Epidermal melanocyte (primary cell): ENCODE data around the gene TEX14.
"Not testable (repeated sequence)": the region's sequence is repeated elsewhere in the genome, so short reads cannot be mapped to it uniquely, and the experiment has no call there.

Experiments used
- DNase-seq: peaks from one replicate; pipeline ENCODE4 v3.0.0; 2011; ENCODE audit warnings: low spot score; ENCODE audit not compliant: insufficient read length

TEX14 gene

DNA sequence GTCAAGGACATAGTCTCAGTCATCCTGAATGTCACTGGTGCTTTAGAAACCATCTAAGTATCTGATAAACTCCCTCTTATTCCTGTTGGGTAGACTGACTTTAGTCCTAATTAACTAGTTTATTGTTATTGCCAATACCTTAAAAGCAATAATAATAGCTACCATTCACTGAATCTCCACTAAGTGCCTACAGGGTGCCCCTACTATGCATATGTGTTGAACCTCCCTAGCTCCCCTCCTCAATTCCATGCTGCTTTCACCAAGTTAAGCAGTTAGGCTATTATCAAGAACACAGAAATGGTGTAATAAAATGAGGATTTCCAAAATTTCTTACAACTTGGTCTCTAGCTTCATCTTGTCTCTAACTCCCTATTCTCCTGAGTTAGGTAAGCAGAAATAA is 89.9 kb downstream of the TEX14 start:
- no peak for DNase-seq

GRCh38 chr17:58597371-58597770 is 94.5 kb downstream of the TEX14 start:
- no peak for DNase-seq

- no peak for DNase-seq
Observed at GRCh38 chr17:58595194-58595792, 96.6 kb downstream of the TEX14 start.

DNA sequence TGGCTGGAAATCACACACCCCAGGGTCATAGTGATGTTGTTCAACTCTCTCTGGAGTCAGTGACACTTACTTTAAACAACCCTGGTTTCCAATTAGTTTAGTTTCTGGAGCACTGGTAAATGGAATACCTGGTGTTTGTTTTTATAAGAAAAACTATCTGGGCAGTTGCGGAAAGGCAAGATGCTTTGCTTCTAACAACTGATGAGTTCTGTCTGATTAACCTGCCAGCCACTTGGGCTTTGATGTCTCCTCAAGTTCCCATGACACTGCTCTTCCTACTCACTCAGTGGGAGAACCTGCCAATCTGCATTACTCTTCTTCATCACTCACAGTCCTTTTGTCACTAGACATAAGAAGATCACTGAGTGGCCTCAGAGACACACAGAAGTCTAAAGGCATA is 98.7 kb downstream of the TEX14 start:
- no peak for DNase-seq

DNA sequence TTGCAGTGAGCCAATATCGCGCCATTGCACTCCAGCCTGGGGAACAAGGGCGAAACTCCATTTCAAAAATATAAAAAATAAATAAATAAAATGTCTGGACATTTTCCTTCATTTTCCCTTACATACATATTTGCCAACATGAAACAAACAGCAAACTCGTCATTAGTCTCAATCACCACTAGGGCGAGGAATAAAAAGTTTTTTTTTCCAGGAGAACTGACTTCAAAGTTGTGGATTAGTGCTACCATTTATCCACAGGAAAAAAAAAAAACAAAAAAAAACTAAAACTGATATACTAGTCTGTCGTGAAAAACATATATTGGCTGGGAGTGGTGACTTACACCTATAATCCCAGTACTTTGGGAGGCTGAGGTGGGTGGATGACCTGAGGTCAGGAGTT is 100.4 kb downstream of the TEX14 start:
- DNase-seq: no peak

DNA sequence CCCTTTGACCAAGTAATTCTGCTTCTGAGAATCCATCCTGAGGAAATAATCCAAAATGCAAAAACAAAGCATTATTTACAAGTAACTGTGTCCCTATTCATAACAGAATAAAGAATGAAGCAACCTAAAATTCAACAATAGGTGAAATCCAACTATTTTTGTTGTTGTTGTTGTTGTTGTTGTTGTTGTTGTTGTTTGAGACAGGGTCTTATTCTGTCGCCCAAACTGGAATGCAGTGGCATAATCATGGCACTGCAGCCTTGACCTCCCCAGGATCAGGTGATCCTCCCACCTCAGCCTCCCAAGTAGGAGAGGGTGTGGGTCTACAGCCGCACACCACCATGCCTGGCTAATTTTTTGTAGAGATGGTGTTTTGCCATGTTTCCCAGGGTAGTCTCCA is 101.5 kb downstream of the TEX14 start:
- no peak for DNase-seq

DNA sequence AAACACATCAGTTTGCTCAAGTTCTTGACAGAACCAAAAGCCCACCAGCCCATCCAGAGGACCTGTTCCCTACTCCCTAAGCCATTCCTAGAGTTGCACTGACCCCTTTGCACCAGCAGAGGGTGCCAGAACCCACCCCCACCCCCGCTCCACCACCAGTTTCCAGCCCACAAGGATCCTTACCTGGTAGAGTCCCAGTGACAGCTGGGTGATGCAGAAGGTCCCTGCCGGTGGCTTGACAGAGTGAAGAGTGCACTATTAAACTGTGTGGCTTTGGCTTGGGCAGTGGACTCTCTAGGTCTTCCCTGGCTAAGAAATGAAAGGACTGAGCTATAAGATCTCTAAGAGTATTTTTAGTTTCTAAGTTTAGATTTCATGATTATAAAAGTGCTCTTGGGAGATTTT is 104.1 kb downstream of the TEX14 start:
- peak; percentile 47 for DNase-seq

GRCh38 chr17:58586009-58586644 is 105.7 kb downstream of the TEX14 start:
- DNase-seq: no peak

GRCh38 chr17:58585554-58585953 is 106.3 kb downstream of the TEX14 start:
- DNase-seq: no peak

GRCh38 chr17:58583486-58583885 is 108.4 kb downstream of the TEX14 start:
- DNase-seq: no peak

GRCh38 chr17:58582718-58583117 is 109.1 kb downstream of the TEX14 start:
- DNase-seq: not testable (repeated sequence)

GRCh38 chr17:58580671-58581070 is 111.2 kb downstream of the TEX14 start:
- no peak for DNase-seq

DNA sequence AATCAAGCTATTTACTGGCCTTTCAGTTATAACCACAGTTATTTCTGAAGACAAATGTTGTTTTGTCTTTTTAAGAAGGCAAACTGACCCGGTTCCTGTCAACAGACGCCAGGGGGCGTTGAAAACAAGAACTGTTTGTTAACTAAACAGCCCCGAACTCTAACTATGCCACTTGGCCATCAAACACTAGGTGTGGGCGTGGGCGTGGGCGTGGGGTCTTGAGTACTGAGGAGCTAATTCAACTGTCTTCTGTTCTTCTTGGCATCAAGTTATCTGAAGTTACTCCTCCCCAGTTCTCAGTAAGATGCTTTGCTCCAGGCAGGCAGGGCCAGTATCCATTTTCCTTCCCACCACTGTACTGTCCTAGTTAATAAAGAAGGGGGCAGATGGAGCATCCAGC is 114.1 kb downstream of the TEX14 start:
- DNase-seq: peak; percentile 67

- no peak for DNase-seq
Observed at GRCh38 chr17:58576679-58577367, 115.0 kb downstream of the TEX14 start.

GRCh38 chr17:58575511-58575910 is 116.3 kb downstream of the TEX14 start:
- no peak for DNase-seq

- DNase-seq: no peak
Observed at GRCh38 chr17:58574025-58574424, 117.8 kb downstream of the TEX14 start.

- DNase-seq: no peak
Observed at GRCh38 chr17:58572846-58573245, 119.0 kb downstream of the TEX14 start.

- DNase-seq: no peak
Observed at GRCh38 chr17:58570758-58571157, 121.1 kb downstream of the TEX14 start.

DNA sequence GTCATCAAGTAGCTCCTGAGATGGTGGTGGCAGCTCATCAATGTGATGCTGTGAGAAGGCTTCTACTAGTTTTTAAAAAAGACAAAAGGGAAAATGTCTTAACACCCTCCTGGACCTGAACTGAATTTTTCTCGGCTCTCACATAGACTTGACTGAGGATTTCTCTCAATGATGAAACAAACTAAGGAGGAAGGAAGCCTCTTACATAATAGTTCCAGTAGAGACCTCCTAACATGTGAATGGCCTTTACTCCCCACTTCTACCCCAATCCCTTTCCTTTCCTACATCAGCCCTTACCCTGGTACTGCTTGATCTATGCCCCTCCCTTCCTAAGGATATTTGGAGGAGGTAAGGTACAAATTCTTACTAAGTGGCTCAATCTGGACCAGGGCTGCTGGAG is 122.6 kb downstream of the TEX14 start:
- DNase-seq: no peak

- no peak for DNase-seq
Observed at GRCh38 chr17:58568044-58568799, 123.6 kb downstream of the TEX14 start.

GRCh38 chr17:58565389-58566311 is 126.2 kb downstream of the TEX14 start:
- no peak for DNase-seq
